ENCODE measurements around the gene TLE4.

- TF ChIP-seq CTCF (IDR thresholded peaks at IDR 0.05): no peak
- no peak for TF ChIP-seq ZFX (IDR thresholded peaks at IDR 0.05; ENCODE audit: borderline replicate concordance)
These were observed 97.2 kb downstream of the TLE4 start for GRCh38 chr9:79668956-79669355.
